CD4-positive, alpha-beta T cell (primary cell): Measurements from ENCODE around the gene ARAF. TPM values are rescaled to one million over a fixed set of nuclear protein-coding genes. Genes with fewer than 3 reads are reported as not detected.

Experiments used
- ATAC-seq: fragments of 200-7000 bp; cut with Tn5 transposase; one replicate; pipeline ENCODE4 v1.10.0; 2022; ENCODE audit warnings: mild to moderate bottlenecking; ENCODE audit not compliant: poor library complexity
- CTCF ChIA-PET: fragments of 350-600 bp; sonication (Branson Sonifier 250); formaldehyde crosslinking; loops from one replicate; lab custom pipeline; 2021; ENCODE audit warnings: antibody characterized with exemption, inconsistent platforms; lab: Charles Lee
- POLR2A ChIA-PET: fragments of 350-600 bp; sonication (Branson Sonifier 250); formaldehyde crosslinking; loops from one replicate; lab custom pipeline; 2021; ENCODE audit warnings: antibody characterized with exemption, inconsistent platforms; lab: Charles Lee
- DNase-seq, 14 experiments: peaks; one replicate each; pipeline ENCODE4 v3.0.0-alpha.2; 2013 to 2020; ENCODE audit warnings: mixed read lengths in 2 of 14
- H3K27ac ChIP-seq, 2 donors: one replicate each; pipeline versions ENCODE4 v1.5.1 to v1.7.0; 2013; ENCODE audit warnings: low read length in 2 of 2, low read depth in 1 of 2, mild to moderate bottlenecking in 1 of 2
- H3K27me3 ChIP-seq, 2 experiments: 1 replicate in 1 of 2; 2 replicates in 1 of 2; pipeline versions ENCODE4 v1.6.1 to v1.7.0; 2013; ENCODE audit warnings: low read length in 2 of 2, control low read depth in 1 of 2, mild to moderate bottlenecking in 1 of 2, moderate library complexity in 1 of 2; ENCODE audit not compliant: insufficient read depth in 2 of 2, control insufficient read depth in 1 of 2
- H3K36me3 ChIP-seq: one replicate; pipeline ENCODE4 v1.6.1; 2013; ENCODE audit warnings: low read length, control low read depth; ENCODE audit not compliant: insufficient read depth
- H3K4me1 ChIP-seq: one replicate; pipeline ENCODE4 v1.6.1; 2013; ENCODE audit warnings: low read length, control low read depth; ENCODE audit not compliant: insufficient read depth
- H3K4me3 ChIP-seq: one replicate; pipeline ENCODE4 v1.5.1; 2013; ENCODE audit warnings: mild to moderate bottlenecking, low read length, moderate library complexity
- H3K9me3 ChIP-seq, 2 experiments: 1 replicate in 1 of 2; 2 replicates in 1 of 2; pipeline versions ENCODE4 v1.6.1 to v1.7.0; 2013; ENCODE audit warnings: low read length in 2 of 2, mild to moderate bottlenecking in 2 of 2, control low read depth in 1 of 2, moderate library complexity in 1 of 2; ENCODE audit not compliant: control insufficient read depth in 1 of 2, insufficient read depth in 1 of 2
- H3K27ac Mint-ChIP-seq: one replicate; pipeline ENCODE4 v1.8.0; 2020; ENCODE audit warnings: mixed read lengths
- H3K27me3 Mint-ChIP-seq: one replicate; pipeline ENCODE4 v1.8.0; 2021; ENCODE audit warnings: mixed read lengths
- H3K36me3 Mint-ChIP-seq: one replicate; pipeline ENCODE4 v1.8.0; 2021; ENCODE audit warnings: low read depth, mixed read lengths
- H3K4me1 Mint-ChIP-seq: one replicate; pipeline ENCODE4 v1.8.0; 2021; ENCODE audit warnings: low read depth, mixed read lengths
- H3K4me3 Mint-ChIP-seq: one replicate; pipeline ENCODE4 v1.8.0; 2020; ENCODE audit warnings: mild to moderate bottlenecking, mixed read lengths
- H3K9me3 Mint-ChIP-seq: one replicate; pipeline ENCODE4 v1.8.0; 2020; ENCODE audit warnings: mixed read lengths
- intact Hi-C, 2 experiments: fragments of 100-400 bp; cut with DNase I in 1 of 2; cut with micrococcal nuclease in 1 of 2; formaldehyde crosslinking; loops; one replicate each; pipeline versions ENCODE4 v1.15.1 to v1.9.0; 2023 to 2025; cut with DNase I, micrococcal nuclease
- total RNA-seq, 174 experiments: library from RNA in 2 of 174; stranded (reverse) in 2 of 174; gene quantifications; one replicate each; pipeline ENCODE4 v1.2.3 and lab custom pipeline; 2021 to 2026
- TF ChIP-seq, protein P1 (sequence below): fragments of 200-600 bp; IDR thresholded peaks from one replicate; pipeline ENCODE4 v1.8.0; 2022; ENCODE audit warnings: antibody characterized with exemption, mild to moderate bottlenecking

ARAF gene
- total RNA-seq, 2 experiments from 2014 or later: 119 to 121 TPM

DNA sequence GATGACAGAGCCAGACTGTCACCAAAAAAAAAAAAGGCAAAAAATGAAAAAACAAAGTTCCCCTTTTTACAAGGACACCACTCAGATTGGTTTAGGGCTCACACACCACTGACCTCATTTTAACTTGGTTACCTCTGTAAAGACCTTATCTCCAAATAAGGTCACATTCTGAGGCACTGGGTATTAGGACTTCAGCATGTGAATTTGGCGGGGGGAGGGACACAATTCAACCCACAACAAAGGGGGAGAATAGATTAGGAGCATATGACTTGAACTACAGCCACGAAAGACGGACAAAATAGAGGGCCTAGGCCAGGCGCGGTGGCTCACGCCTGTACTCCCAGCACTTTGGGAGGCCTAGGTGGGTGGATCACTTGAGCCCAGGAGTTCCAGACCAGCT is 31.0 kb upstream of the ARAF start:
- TF ChIP-seq, protein P1, sequence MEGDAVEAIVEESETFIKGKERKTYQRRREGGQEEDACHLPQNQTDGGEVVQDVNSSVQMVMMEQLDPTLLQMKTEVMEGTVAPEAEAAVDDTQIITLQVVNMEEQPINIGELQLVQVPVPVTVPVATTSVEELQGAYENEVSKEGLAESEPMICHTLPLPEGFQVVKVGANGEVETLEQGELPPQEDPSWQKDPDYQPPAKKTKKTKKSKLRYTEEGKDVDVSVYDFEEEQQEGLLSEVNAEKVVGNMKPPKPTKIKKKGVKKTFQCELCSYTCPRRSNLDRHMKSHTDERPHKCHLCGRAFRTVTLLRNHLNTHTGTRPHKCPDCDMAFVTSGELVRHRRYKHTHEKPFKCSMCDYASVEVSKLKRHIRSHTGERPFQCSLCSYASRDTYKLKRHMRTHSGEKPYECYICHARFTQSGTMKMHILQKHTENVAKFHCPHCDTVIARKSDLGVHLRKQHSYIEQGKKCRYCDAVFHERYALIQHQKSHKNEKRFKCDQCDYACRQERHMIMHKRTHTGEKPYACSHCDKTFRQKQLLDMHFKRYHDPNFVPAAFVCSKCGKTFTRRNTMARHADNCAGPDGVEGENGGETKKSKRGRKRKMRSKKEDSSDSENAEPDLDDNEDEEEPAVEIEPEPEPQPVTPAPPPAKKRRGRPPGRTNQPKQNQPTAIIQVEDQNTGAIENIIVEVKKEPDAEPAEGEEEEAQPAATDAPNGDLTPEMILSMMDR: no peak
- Mint-ChIP-seq H3K4me1 (no peaks in the 10 kb centered on the region), H3K27ac (no peak overlapping the region), H3K36me3 (no peaks in the 10 kb centered on the region), H3K27me3 (no peaks in the 10 kb centered on the region), H3K9me3 (no peaks in the 10 kb centered on the region), H3K4me3 (no peak overlapping the region)
- no peaks in the 10 kb centered on the region for H3K27me3 ChIP-seq
- no peak overlapping the region for H3K27ac ChIP-seq
- no peak overlapping the region for H3K4me3 ChIP-seq
- intact Hi-C loops: no loop called here
- POLR2A ChIA-PET: no interaction called here
- ATAC-seq: no peak
- no peaks in the 10 kb centered on the region for H3K9me3 ChIP-seq
- CTCF ChIA-PET: no interaction called here
- H3K36me3 ChIP-seq: no peaks in the 10 kb centered on the region
- H3K4me1 ChIP-seq: no peaks in the 10 kb centered on the region
- no peak for DNase-seq

DNA sequence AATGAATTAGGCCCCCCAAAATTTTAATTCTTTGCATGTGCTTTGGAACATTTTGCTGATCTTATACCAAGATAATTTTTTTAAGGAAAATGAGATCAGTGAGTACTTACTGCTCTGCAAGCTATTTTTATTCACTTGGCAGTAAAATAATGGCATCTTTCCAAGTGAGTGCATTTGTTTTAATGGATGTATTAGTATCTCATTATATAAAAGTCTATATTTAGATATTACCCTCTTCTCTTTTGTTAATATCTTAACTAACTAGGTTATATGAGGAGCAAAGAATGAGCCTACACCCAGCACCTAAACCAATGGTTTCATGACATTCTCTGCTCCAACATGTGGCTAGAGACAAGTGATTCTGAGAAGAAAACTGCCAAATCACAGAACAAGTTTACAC is 21.1 kb upstream of the ARAF start:
- no peaks in the 10 kb centered on the region for H3K9me3 Mint-ChIP-seq
- H3K27ac ChIP-seq: no peak overlapping the region
- no peaks in the 10 kb centered on the region for H3K4me1 Mint-ChIP-seq
- H3K4me3 ChIP-seq: no peak overlapping the region
- no peak overlapping the region for H3K27ac Mint-ChIP-seq
- H3K9me3 ChIP-seq: no peaks in the 10 kb centered on the region
- CTCF ChIA-PET: no interaction called here
- TF ChIP-seq, protein P1: no peak
- H3K4me1 ChIP-seq: no peaks in the 10 kb centered on the region
- DNase-seq (no peak), ATAC-seq (no peak)
- no peaks in the 10 kb centered on the region for H3K27me3 Mint-ChIP-seq
- no peaks in the 10 kb centered on the region for H3K36me3 ChIP-seq
- intact Hi-C loops: no loop called here
- H3K36me3 Mint-ChIP-seq: no peaks in the 10 kb centered on the region
- no peak overlapping the region for H3K4me3 Mint-ChIP-seq
- POLR2A ChIA-PET: no interaction called here
- H3K27me3 ChIP-seq: no peaks in the 10 kb centered on the region

DNA sequence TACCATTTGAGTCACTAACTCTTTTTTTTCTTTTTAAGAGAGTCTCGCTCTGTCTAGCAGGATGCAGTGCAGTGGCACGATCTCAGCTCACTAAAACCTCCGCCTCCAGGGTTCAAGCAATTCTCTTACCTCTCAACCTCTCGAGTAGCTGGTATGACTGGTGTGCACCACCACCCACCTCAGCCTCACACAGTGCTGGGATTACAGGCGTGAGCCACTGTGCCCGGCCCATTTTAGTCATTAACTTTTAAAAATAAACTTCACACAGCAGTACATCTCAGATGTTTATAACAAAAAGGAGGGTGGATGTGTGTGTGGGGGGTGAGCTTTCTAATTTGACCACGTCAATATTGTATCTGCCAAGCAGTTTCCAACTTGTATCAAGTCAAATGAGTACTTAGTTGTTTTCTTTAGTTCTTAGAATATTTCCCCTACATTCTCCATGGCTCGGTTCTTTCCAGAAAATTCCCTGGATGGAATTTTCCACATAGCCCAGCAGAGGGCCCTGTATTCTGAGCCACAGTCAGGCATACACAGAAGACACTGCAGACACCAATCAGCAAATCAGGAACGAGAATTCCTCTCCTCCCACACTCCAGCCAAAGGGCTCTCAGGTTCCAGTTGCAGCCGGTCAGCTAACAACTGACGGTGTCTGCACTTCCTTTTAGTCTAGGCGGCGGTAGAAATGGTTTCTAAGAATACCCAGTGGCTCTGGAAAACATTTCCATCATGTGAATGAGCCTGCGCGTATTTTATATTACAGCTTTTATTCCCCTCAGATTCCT is 20.1 kb upstream of the ARAF start:
- ChIA-PET CTCF (no interaction called here), POLR2A (no interaction called here)
- DNase-seq (peak in 1 of 14 experiments; percentile 20), ATAC-seq (no peak)
- intact Hi-C loops: no loop called here
- Mint-ChIP-seq H3K27ac (no peak overlapping the region), H3K4me3 (no peak overlapping the region), H3K9me3 (no peaks in the 10 kb centered on the region), H3K4me1 (no peaks in the 10 kb centered on the region), H3K27me3 (no peaks in the 10 kb centered on the region), H3K36me3 (no peaks in the 10 kb centered on the region)
- H3K36me3 ChIP-seq: no peaks in the 10 kb centered on the region
- no peaks in the 10 kb centered on the region for H3K4me1 ChIP-seq
- H3K9me3 ChIP-seq: no peaks in the 10 kb centered on the region
- no peak overlapping the region for H3K27ac ChIP-seq
- H3K4me3 ChIP-seq: no peak overlapping the region
- TF ChIP-seq, protein P1: peak; percentile 19
- H3K27me3 ChIP-seq: no peaks in the 10 kb centered on the region
